Natural killer cell (primary cell): ENCODE measurements around the gene SLC39A11. TPM values are rescaled to one million over a fixed set of nuclear protein-coding genes. Genes with fewer than 3 reads are reported as not detected.

Source experiments
- ATAC-seq, 3 donors: fragments of 150-1000 bp in 2 of 3; fragments of 200-7000 bp in 1 of 3; cut with Tn5 transposase; 1 replicate in 1 of 3; 2 replicates in 2 of 3; pipeline ENCODE4 v1.10.0; 2021; ENCODE audit warnings: mild to moderate bottlenecking in 2 of 3, moderate library complexity in 2 of 3
- DNase-seq, 2 donors: peaks; one replicate each; pipeline versions ENCODE4 v3.0.0 to v3.0.0-alpha.2; 2013 to 2021; ENCODE audit warnings: mixed read lengths in 1 of 2
- H3K27ac ChIP-seq: one replicate; pipeline ENCODE4 v1.5.1; 2013; ENCODE audit warnings: mild to moderate bottlenecking, low read length
- H3K27me3 ChIP-seq: one replicate; pipeline ENCODE4 v1.6.1; 2013; ENCODE audit warnings: low read length; ENCODE audit not compliant: control insufficient read depth, insufficient read depth
- H3K36me3 ChIP-seq: one replicate; pipeline ENCODE4 v1.6.1; 2013; ENCODE audit warnings: low read length; ENCODE audit not compliant: control insufficient read depth, insufficient read depth
- H3K4me1 ChIP-seq: one replicate; pipeline ENCODE4 v1.6.1; 2013; ENCODE audit warnings: low read length; ENCODE audit not compliant: control insufficient read depth, insufficient read depth
- H3K4me3 ChIP-seq: one replicate; pipeline ENCODE4 v1.5.1; 2013; ENCODE audit warnings: low read length
- H3K9me3 ChIP-seq: one replicate; pipeline ENCODE4 v1.6.1; 2013; ENCODE audit warnings: low read length; ENCODE audit not compliant: control insufficient read depth, insufficient read depth
- H3K27ac Mint-ChIP-seq, 2 donors: one replicate each; pipeline ENCODE4 v1.8.0; 2022; ENCODE audit warnings: mild to moderate bottlenecking in 2 of 2, mixed read lengths in 2 of 2, moderate library complexity in 1 of 2
- H3K27me3 Mint-ChIP-seq, 2 donors: one replicate each; pipeline ENCODE4 v1.8.0; 2022; ENCODE audit warnings: low read depth in 2 of 2, mixed read lengths in 2 of 2
- H3K36me3 Mint-ChIP-seq: one replicate; pipeline ENCODE4 v1.8.0; 2022; ENCODE audit warnings: mixed read lengths
- H3K4me1 Mint-ChIP-seq, 2 donors: one replicate each; pipeline ENCODE4 v1.8.0; 2022; ENCODE audit warnings: mixed read lengths in 2 of 2
- H3K4me3 Mint-ChIP-seq: one replicate; pipeline ENCODE4 v1.8.0; 2022; ENCODE audit warnings: mild to moderate bottlenecking, moderate library complexity, mixed read lengths
- H3K9me3 Mint-ChIP-seq, 2 donors: one replicate each; pipeline ENCODE4 v1.8.0; 2022; ENCODE audit warnings: mixed read lengths in 2 of 2
- WGBS: methylation state at CpG from one replicate; pipeline ENCODE4 v1.1.7; 2013; ENCODE audit warnings: missing lambda C conversion rate; ENCODE audit not compliant: insufficient coverage; 5-methylcytosine and 5-hydroxymethylcytosine counted together
- intact Hi-C: fragments of 100-400 bp; cut with micrococcal nuclease; formaldehyde crosslinking; loops from one replicate; pipeline ENCODE4 v1.14.2; 2022
- total RNA-seq, 4 donors: library from RNA; stranded (reverse); fragments of 120-200 nt in 1 of 4; gene quantifications; one replicate each; pipeline versions ENCODE4 v1.2.3 to v1.2.4, GENCODE V29; 2013 to 2022
- TF ChIP-seq, protein P1 (sequence below): fragments of 200-600 bp; IDR thresholded peaks from one replicate; pipeline ENCODE4 v1.8.0; 2022; ENCODE audit warnings: antibody characterized with exemption

SLC39A11 gene
- total RNA-seq, 3 donors from 2014 or later (not counting 1 experiment from before 2014, with no cell fraction given): 32.6 to 44.9 (median 39.4) TPM

- H3K4me3 Mint-ChIP-seq: no peak overlapping the region
- no peak for ATAC-seq
- H3K9me3 Mint-ChIP-seq: no peaks in the 10 kb centered on the region
- H3K36me3 Mint-ChIP-seq: no peaks in the 10 kb centered on the region
- H3K4me1 Mint-ChIP-seq: no peaks in the 10 kb centered on the region
- no peak for DNase-seq
- no peaks in the 10 kb centered on the region for H3K4me1 ChIP-seq
- H3K27ac Mint-ChIP-seq: no peak overlapping the region
- intact Hi-C loops: no loop called here
- H3K9me3 ChIP-seq: no peaks in the 10 kb centered on the region
- no peaks in the 10 kb centered on the region for H3K27me3 ChIP-seq
- TF ChIP-seq, protein P1, sequence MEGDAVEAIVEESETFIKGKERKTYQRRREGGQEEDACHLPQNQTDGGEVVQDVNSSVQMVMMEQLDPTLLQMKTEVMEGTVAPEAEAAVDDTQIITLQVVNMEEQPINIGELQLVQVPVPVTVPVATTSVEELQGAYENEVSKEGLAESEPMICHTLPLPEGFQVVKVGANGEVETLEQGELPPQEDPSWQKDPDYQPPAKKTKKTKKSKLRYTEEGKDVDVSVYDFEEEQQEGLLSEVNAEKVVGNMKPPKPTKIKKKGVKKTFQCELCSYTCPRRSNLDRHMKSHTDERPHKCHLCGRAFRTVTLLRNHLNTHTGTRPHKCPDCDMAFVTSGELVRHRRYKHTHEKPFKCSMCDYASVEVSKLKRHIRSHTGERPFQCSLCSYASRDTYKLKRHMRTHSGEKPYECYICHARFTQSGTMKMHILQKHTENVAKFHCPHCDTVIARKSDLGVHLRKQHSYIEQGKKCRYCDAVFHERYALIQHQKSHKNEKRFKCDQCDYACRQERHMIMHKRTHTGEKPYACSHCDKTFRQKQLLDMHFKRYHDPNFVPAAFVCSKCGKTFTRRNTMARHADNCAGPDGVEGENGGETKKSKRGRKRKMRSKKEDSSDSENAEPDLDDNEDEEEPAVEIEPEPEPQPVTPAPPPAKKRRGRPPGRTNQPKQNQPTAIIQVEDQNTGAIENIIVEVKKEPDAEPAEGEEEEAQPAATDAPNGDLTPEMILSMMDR: no peak
- H3K36me3 ChIP-seq: no peaks in the 10 kb centered on the region
- WGBS: 96% methylated on average over 12 of the region's 12 CpGs
- no peaks in the 10 kb centered on the region for H3K27me3 Mint-ChIP-seq
- H3K27ac ChIP-seq: no peak overlapping the region
- H3K4me3 ChIP-seq: no peak overlapping the region
Observed at GRCh38 chr17:72654706-72655105, 437.8 kb downstream of the SLC39A11 start.

- intact Hi-C loops: no loop called here
- no peak overlapping the region for H3K27ac Mint-ChIP-seq
Observed at GRCh38 chr17:72651988-72652387, 440.5 kb downstream of the SLC39A11 start.

GRCh38 chr17:72648702-72649101 lies 443.8 kb downstream of the SLC39A11 start:
- Histone ChIP-seq H3K9me3 (no peaks in the 10 kb centered on the region), H3K27me3 (no peaks in the 10 kb centered on the region), H3K27ac (no peak overlapping the region), H3K36me3 (no peaks in the 10 kb centered on the region), H3K4me3 (no peak overlapping the region), H3K4me1 (no peaks in the 10 kb centered on the region)
- no peaks in the 10 kb centered on the region for H3K27me3 Mint-ChIP-seq
- intact Hi-C loops: no loop called here
- DNase-seq: no peak
- no peak overlapping the region for H3K27ac Mint-ChIP-seq
- H3K4me3 Mint-ChIP-seq: no peak overlapping the region
- no peaks in the 10 kb centered on the region for H3K4me1 Mint-ChIP-seq
- H3K36me3 Mint-ChIP-seq: no peaks in the 10 kb centered on the region
- no peaks in the 10 kb centered on the region for H3K9me3 Mint-ChIP-seq
- WGBS: 97% methylated on average over 11 of the region's 11 CpGs
- TF ChIP-seq, protein P1: no peak
- no peak for ATAC-seq

More at GRCh38 chr17:72651988-72652387, 440.5 kb downstream of the SLC39A11 start:
- Histone ChIP-seq H3K4me1 (no peaks in the 10 kb centered on the region), H3K9me3 (no peaks in the 10 kb centered on the region), H3K36me3 (no peaks in the 10 kb centered on the region), H3K27me3 (no peaks in the 10 kb centered on the region), H3K4me3 (no peak overlapping the region), H3K27ac (no peak overlapping the region)
- H3K27me3 Mint-ChIP-seq: no peaks in the 10 kb centered on the region
- H3K9me3 Mint-ChIP-seq: no peaks in the 10 kb centered on the region
- no peaks in the 10 kb centered on the region for H3K4me1 Mint-ChIP-seq
- ATAC-seq: no peak
- TF ChIP-seq, protein P1: no peak
- no peak for DNase-seq
- no peak overlapping the region for H3K4me3 Mint-ChIP-seq
- no peaks in the 10 kb centered on the region for H3K36me3 Mint-ChIP-seq

- no peak for DNase-seq
- 93% methylated on average over 1 of the region's 2 CpGs for WGBS
Observed at GRCh38 chr17:72646176-72646575, 446.3 kb downstream of the SLC39A11 start.

More at GRCh38 chr17:72646176-72646575, 446.3 kb downstream of the SLC39A11 start:
- Histone ChIP-seq H3K4me3 (no peak overlapping the region), H3K27ac (no peak overlapping the region), H3K27me3 (no peaks in the 10 kb centered on the region), H3K36me3 (no peaks in the 10 kb centered on the region), H3K9me3 (no peaks in the 10 kb centered on the region), H3K4me1 (no peaks in the 10 kb centered on the region)
- Mint-ChIP-seq H3K27me3 (no peaks in the 10 kb centered on the region), H3K27ac (no peak overlapping the region), H3K9me3 (no peaks in the 10 kb centered on the region), H3K4me1 (no peaks in the 10 kb centered on the region), H3K4me3 (no peak overlapping the region), H3K36me3 (no peaks in the 10 kb centered on the region)
- intact Hi-C loops: no loop called here
- TF ChIP-seq, protein P1: no peak
- ATAC-seq: no peak
